Naive B cell (primary cell): ENCODE data around the gene ATOH1. TPM values are rescaled to one million over a fixed set of nuclear protein-coding genes. Genes with fewer than 3 reads are reported as not detected.

Experiments
- ATAC-seq, 2 donors: fragments of 150-1000 bp; cut with Tn5 transposase; 2 replicates each; pipeline ENCODE4 v1.10.0; 2021; ENCODE audit warnings: low read depth in 2 of 2, mild to moderate bottlenecking in 2 of 2, moderate library complexity in 2 of 2
- DNase-seq: peaks from one replicate; pipeline ENCODE4 v3.0.0; 2022
- H3K27ac Mint-ChIP-seq, 6 donors: one replicate each; pipeline ENCODE4 v1.8.0; 2020 to 2022; ENCODE audit warnings: mild to moderate bottlenecking in 6 of 6, mixed read lengths in 6 of 6, moderate library complexity in 5 of 6, inconsistent platforms in 2 of 6
- H3K27me3 Mint-ChIP-seq, 3 donors: one replicate each; pipeline ENCODE4 v1.8.0; 2021 to 2022; ENCODE audit warnings: mixed read lengths in 3 of 3, mild to moderate bottlenecking in 1 of 3
- H3K36me3 Mint-ChIP-seq, 2 donors: one replicate each; pipeline ENCODE4 v1.8.0; 2020 to 2022; ENCODE audit warnings: mixed read lengths in 2 of 2, inconsistent platforms in 1 of 2, mild to moderate bottlenecking in 1 of 2
- H3K4me1 Mint-ChIP-seq, 3 donors: one replicate each; pipeline ENCODE4 v1.8.0; 2020 to 2022; ENCODE audit warnings: mixed read lengths in 3 of 3, inconsistent platforms in 1 of 3, mild to moderate bottlenecking in 1 of 3, moderate library complexity in 1 of 3
- H3K4me3 Mint-ChIP-seq, 8 donors: one replicate each; pipeline ENCODE4 v1.8.0; 2020 to 2022; ENCODE audit warnings: mild to moderate bottlenecking in 8 of 8, mixed read lengths in 8 of 8, moderate library complexity in 8 of 8, inconsistent platforms in 2 of 8
- H3K9me3 Mint-ChIP-seq, 7 donors: one replicate each; pipeline ENCODE4 v1.8.0; 2020 to 2022; ENCODE audit warnings: mixed read lengths in 7 of 7, mild to moderate bottlenecking in 5 of 7, inconsistent platforms in 2 of 7, moderate library complexity in 1 of 7
- polyA plus RNA-seq, 6 donors: library from polyadenylated mRNA; unstranded; fragments of 300-500 nt; fragmentation: Illumina TruSeq; gene quantifications; one replicate each; pipeline ENCODE4 v1.2.3, GENCODE V29; 2021; ENCODE audit warnings: low read depth in 6 of 6

Gene ATOH1
- polyA plus RNA-seq, 6 donors from 2014 or later, result not detected

DNA sequence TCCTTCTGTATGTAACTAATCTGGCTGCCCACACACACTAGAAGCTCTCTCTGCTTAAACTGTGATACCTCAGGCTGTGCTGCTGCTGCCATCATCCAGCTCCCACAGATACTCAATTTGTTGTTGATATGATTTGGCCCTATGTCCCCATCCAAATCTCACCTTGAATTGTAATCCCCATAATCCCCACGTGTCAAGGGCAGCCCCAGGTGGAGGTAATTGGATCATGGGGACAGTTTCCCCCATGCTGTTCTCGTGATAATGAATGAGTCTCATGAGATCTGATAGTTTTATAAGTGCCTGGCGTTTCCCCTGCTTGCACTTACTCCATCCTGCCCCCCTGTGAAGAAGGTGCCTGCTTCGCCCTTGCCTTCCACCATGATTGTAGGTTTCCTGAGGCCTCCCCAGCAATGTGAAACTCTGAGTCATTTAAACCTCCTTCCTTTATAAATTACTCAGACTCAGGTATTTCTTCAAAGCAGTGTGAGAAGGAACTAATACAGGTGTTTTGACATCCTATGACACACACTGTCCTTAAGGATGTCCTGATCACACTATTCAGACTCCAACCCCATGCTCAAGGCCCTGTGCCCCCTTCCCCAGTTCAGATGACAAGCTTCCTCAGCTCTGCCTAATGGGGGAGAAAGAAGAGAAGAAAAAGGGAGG lies 2.9 kb upstream of the ATOH1 start:
- Mint-ChIP-seq H3K4me3 (no peak overlapping the region), H3K9me3 (peaks cover 0 to 17% (median 4%) of the 10 kb centered on the region in 7 donors), H3K27ac (no peak overlapping the region), H3K4me1 (peaks cover 5 to 17% (median 9%) of the 10 kb centered on the region in 3 donors), H3K27me3 (peaks cover 46 to 53% (median 48%) of the 10 kb centered on the region in 3 donors), H3K36me3 (peaks cover 5 to 14% of the 10 kb centered on the region in 2 donors)
- DNase-seq (no peak), ATAC-seq (no peak)

DNA sequence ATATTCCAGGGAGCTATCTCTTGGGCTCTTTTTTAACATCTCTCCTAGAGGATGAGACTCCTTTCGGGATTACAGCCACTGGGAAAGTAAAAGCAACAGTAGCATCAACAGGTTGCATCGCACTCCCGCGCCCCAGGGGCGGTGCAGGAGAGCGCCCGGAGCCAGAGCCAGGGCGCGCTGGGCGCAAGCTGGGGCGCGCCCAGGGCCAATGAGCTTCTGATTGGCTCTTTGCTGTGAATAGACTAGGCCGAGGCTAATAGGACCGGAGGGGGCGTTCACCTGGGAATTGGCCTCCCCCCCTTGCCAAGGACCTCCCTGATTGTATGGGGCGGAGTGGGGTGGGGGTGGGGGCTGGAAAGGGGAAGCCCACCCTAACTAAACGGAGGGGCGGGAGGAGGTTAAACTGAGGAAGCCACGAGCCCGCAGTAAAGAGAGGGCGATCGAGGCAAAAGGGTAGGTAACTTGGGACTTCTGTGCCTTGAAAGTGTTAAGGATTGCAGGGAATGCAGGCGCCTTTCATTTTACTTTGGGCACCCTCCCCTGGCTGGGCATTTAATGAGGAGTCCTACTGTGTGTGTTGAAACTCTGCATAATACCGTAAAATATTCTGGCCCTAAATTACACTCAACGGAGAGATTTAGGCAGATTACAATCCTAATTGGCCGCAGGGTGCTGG lies 1.1 kb upstream of the ATOH1 start:
- no peak for DNase-seq
- peaks cover 59 to 66% (median 61%) of the 10 kb centered on the region in 3 donors for H3K27me3 Mint-ChIP-seq
- ATAC-seq, result no peak
- H3K27ac Mint-ChIP-seq, result no peak overlapping the region
- peaks cover 5 to 17% (median 9%) of the 10 kb centered on the region in 3 donors for H3K4me1 Mint-ChIP-seq
- peak overlapping the region in 4 of 8 donors; percentile 46 to 80 (median 61) for H3K4me3 Mint-ChIP-seq
- peaks cover 5 to 14% of the 10 kb centered on the region in 2 donors for H3K36me3 Mint-ChIP-seq
- peaks cover 0 to 19% (median 6%) of the 10 kb centered on the region in 7 donors for H3K9me3 Mint-ChIP-seq

DNA sequence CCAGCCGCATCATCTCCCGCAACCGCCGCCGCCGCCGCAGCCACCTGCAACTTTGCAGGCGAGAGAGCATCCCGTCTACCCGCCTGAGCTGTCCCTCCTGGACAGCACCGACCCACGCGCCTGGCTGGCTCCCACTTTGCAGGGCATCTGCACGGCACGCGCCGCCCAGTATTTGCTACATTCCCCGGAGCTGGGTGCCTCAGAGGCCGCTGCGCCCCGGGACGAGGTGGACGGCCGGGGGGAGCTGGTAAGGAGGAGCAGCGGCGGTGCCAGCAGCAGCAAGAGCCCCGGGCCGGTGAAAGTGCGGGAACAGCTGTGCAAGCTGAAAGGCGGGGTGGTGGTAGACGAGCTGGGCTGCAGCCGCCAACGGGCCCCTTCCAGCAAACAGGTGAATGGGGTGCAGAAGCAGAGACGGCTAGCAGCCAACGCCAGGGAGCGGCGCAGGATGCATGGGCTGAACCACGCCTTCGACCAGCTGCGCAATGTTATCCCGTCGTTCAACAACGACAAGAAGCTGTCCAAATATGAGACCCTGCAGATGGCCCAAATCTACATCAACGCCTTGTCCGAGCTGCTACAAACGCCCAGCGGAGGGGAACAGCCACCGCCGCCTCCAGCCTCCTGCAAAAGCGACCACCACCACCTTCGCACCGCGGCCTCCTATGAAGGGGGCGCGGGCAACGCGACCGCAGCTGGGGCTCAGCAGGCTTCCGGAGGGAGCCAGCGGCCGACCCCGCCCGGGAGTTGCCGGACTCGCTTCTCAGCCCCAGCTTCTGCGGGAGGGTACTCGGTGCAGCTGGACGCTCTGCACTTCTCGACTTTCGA lies 654 bp downstream of the ATOH1 start:
- Mint-ChIP-seq H3K4me3 (peak overlapping the region in 4 of 8 donors; percentile 46 to 73 (median 58)), H3K4me1 (peaks cover 5 to 18% (median 9%) of the 10 kb centered on the region in 3 donors), H3K36me3 (peaks cover 5 to 17% of the 10 kb centered on the region in 2 donors), H3K27ac (no peak overlapping the region), H3K9me3 (peaks cover 0 to 19% (median 6%) of the 10 kb centered on the region in 7 donors), H3K27me3 (peaks cover 74 to 77% (median 74%) of the 10 kb centered on the region in 3 donors)
- no peak for ATAC-seq
- DNase-seq, result no peak

DNA sequence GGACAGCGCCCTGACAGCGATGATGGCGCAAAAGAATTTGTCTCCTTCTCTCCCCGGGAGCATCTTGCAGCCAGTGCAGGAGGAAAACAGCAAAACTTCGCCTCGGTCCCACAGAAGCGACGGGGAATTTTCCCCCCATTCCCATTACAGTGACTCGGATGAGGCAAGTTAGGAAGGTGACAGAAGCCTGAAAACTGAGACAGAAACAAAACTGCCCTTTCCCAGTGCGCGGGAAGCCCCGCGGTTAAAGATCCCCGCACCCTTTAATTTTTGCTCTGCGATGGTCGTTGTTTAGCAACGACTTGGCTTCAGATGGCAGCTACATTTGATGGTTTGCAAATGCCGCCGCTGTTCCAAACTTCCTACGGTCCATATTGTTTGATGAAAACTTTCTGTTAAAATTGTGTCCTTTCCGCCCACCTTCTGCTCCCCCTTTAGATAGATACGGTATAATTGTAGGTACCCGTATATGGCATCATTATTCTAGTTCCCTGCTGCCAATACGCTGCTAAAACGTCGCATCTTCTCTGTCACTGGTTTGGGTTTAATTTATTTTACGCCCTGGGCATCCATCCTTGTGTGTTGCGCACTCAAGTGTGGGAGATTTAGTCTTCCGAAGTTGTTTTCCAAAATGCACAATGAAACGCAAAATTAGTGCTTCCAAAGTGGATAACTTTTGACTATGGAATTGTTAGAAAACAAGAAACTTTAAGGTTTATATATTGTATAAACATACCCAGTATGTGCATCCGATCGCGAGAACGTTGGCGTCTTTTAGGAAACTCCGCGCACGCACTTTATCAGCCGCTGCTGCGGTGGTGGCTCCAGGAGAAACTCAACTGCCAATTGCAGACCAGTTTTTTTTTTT lies 1.5 kb downstream of the ATOH1 start:
- Mint-ChIP-seq H3K27ac (no peak overlapping the region), H3K36me3 (peaks cover 5 to 20% of the 10 kb centered on the region in 2 donors), H3K9me3 (peaks cover 0 to 19% (median 6%) of the 10 kb centered on the region in 7 donors), H3K4me1 (peaks cover 5 to 21% (median 9%) of the 10 kb centered on the region in 3 donors), H3K27me3 (peaks cover 68 to 79% (median 78%) of the 10 kb centered on the region in 3 donors), H3K4me3 (peak overlapping the region in 3 of 8 donors; percentile 42 to 68 (median 64))
- DNase-seq, result no peak
- ATAC-seq, result no peak

DNA sequence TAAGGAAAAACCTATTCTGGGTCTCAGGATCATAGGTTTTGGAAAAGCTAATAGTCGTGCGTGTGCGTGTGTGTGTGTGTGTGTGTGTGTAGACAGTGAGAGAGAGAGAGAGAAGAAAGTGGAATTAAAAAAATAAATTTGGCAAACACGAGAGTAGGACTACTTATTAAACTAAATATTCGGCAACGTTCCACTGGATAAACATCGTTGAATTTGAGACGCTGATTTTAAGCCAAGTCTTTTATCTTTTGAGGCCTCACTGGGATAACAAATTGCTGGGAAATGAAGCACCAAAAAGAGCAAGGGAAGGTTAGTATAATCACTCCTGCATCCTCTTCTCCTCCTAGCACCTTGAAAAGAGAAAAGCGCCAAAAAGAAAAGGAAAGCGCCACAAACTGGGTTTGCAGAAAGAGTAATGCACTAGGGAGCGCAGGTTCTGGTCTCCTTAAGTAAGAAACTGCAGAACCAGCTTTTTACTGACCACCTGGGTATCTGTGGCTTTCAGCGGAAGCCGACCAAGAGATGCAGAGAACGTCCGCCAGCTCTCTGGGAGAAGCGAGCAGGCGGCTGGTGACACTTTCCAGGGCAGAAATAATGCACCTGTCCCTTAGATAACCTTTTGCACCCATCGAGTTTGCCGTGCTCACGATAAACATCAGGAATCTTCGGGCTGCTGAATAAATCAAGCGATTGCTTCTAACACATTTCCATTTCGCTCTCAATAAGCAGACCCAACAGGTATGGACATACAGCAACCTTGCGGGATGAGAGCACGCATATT lies 3.4 kb downstream of the ATOH1 start:
- no peak overlapping the region for H3K4me3 Mint-ChIP-seq
- H3K27ac Mint-ChIP-seq, result peak overlapping the region in 1 of 6 donors; percentile 16
- peaks cover 5 to 21% (median 9%) of the 10 kb centered on the region in 3 donors for H3K4me1 Mint-ChIP-seq
- H3K27me3 Mint-ChIP-seq, result peaks cover 59 to 79% (median 77%) of the 10 kb centered on the region in 3 donors
- ATAC-seq, result no peak
- no peak for DNase-seq
- peaks cover 5 to 12% of the 10 kb centered on the region in 2 donors for H3K36me3 Mint-ChIP-seq
- H3K9me3 Mint-ChIP-seq, result peaks cover 0 to 19% (median 7%) of the 10 kb centered on the region in 7 donors

DNA sequence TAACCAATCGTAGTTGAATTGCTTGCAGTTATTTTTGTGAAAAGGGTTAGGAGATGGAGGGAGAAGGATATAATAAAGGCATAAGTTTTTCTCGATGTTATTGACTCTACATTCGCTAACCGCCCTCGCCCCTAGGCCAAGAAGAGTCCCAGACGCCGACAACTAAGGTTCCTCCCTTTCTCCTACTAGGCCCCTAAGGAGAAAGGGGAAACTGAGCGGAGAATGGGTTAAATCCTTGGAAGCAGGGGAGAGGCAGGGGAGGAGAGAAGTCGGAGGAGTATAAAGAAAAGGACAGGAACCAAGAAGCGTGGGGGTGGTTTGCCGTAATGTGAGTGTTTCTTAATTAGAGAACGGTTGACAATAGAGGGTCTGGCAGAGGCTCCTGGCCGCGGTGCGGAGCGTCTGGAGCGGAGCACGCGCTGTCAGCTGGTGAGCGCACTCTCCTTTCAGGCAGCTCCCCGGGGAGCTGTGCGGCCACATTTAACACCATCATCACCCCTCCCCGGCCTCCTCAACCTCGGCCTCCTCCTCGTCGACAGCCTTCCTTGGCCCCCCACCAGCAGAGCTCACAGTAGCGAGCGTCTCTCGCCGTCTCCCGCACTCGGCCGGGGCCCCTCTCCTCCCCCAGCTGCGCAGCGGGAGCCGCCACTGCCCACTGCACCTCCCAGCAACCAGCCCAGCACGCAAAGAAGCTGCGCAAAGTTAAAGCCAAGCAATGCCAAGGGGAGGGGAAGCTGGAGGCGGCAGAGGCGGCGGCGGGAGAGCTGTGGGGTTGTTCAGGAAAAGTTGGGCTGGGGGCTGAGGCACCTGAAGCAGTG lies 5.9 kb downstream of the ATOH1 start:
- Mint-ChIP-seq H3K36me3 (peaks cover 0 to 5% of the 10 kb centered on the region in 2 donors), H3K4me3 (peak overlapping the region in 1 of 8 donors; percentile 23), H3K27ac (no peak overlapping the region), H3K9me3 (peaks cover 0 to 13% (median 8%) of the 10 kb centered on the region in 7 donors), H3K4me1 (peaks cover 0 to 9% (median 4%) of the 10 kb centered on the region in 3 donors), H3K27me3 (peaks cover 57 to 63% (median 58%) of the 10 kb centered on the region in 3 donors)
- ATAC-seq, result no peak
- DNase-seq, result no peak

DNA sequence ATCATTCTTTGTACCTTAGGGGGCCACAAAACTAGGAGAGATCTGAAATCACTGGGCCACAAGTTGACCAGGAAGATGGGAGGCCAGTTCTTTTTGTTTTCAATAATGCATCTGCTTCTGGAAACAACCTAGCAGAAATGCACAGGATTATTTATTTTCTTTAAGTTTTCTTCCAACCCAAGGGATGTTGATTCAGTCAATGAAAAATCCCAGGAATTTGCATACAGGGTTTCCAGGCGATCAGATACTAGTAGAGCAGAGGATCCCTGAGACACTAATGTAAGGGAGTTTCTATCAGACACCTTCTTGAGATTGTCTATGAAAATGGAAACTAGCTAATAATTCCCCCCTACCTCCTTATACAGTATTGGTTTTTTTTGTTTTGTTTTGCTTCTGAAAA lies 7.4 kb downstream of the ATOH1 start:
- Mint-ChIP-seq H3K27ac (no peak overlapping the region), H3K27me3 (peaks cover 52 to 58% (median 52%) of the 10 kb centered on the region in 3 donors), H3K9me3 (peaks cover 2 to 12% (median 5%) of the 10 kb centered on the region in 7 donors), H3K4me3 (no peak overlapping the region), H3K36me3 (peaks cover 0 to 5% of the 10 kb centered on the region in 2 donors), H3K4me1 (peaks cover 0 to 3% (median 0%) of the 10 kb centered on the region in 3 donors)
- no peak for ATAC-seq
- no peak for DNase-seq

DNA sequence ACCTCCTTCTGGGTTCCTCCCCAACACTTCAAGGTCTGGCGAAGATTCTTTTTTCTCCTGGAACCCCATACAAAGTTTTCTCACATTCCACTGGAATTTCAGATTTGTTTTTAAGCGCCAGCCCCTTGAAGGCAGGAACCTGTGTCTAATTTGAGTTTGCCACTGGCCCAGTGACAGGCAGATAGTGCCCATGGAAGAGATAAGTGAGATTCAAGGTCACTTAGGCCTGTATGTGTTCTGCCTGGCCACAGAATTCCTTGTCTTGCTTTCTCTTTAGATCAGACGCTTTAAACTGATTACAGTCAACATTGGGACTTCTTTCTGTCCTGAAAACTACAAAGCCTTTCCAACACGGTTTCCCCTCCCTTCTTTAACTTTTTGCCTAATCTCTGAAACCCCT lies 11.2 kb downstream of the ATOH1 start:
- Mint-ChIP-seq H3K4me3 (no peak overlapping the region), H3K27ac (no peak overlapping the region), H3K9me3 (peaks cover 0 to 12% (median 3%) of the 10 kb centered on the region in 7 donors), H3K4me1 (no peaks in the 10 kb centered on the region), H3K27me3 (peaks cover 24 to 29% (median 26%) of the 10 kb centered on the region in 3 donors), H3K36me3 (no peaks in the 10 kb centered on the region)
- no peak for ATAC-seq
- no peak for DNase-seq

DNA sequence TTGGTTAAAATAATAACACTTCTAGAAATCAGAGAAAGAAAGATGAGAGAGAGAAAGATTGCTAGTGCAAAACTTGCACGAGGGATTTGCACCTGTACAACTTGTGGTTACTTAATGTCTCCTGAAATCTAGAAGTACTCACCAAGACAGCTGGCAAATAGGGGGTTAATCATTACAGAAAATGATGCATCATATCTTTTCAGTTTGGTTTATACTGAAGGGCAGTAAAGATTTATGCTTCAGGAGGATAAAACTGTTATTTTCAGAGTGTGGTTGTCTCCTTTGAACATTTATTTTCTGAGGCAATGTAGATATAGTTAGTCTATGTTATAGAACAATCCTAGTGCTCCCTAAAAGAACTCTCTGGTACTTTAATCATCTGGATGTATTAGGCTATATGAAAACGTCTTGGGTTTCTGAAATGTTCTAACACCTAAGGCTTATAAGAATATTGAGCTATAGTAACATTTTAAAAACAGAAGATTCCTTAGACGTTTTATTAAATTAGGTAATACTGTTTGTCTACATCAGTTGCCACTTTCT lies 13.3 kb downstream of the ATOH1 start:
- ATAC-seq (no peak), DNase-seq (no peak)
- no peak overlapping the region for H3K27ac Mint-ChIP-seq
- H3K36me3 Mint-ChIP-seq, result no peaks in the 10 kb centered on the region
- H3K4me1 Mint-ChIP-seq, result no peaks in the 10 kb centered on the region
- no peak overlapping the region for H3K4me3 Mint-ChIP-seq
- H3K9me3 Mint-ChIP-seq, result peaks cover 0 to 14% (median 0%) of the 10 kb centered on the region in 7 donors
- peaks cover 7 to 18% (median 10%) of the 10 kb centered on the region in 3 donors for H3K27me3 Mint-ChIP-seq

DNA sequence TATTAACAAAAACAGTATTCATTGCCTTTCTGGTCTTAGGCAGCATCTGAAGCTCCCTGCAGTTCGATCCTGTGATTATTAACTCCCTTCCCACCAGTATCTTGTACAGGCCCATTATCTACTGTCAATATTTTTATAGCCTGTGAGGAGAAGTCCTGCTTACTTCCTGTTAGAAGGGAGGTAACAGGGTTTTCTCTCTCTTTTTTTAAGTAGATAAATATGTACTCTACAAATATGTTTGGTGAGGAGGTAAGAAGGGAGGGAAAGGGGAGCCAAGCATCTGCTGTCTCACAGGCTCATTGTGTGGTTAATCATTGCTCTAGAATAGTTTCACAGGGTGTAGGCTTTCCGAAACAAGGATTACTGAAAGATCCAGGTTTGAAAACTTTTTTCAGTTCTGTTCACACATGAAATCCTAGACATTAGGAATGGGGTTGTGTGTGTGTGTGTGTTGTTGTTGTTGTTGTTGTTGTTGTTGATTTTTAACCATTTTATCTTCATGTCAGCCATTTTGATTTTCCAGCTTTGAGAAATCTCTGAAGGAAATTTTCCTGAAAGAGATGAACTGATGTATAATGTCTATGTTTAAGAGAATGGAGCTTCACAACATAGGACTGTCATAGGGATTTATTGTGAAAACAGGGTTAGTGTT lies 14.2 kb downstream of the ATOH1 start:
- Mint-ChIP-seq H3K9me3 (peaks cover 0 to 14% (median 0%) of the 10 kb centered on the region in 7 donors), H3K4me3 (no peak overlapping the region), H3K36me3 (no peaks in the 10 kb centered on the region), H3K27ac (no peak overlapping the region), H3K27me3 (peaks cover 10 to 13% (median 10%) of the 10 kb centered on the region in 3 donors), H3K4me1 (no peaks in the 10 kb centered on the region)
- ATAC-seq, result no peak
- no peak for DNase-seq

DNA sequence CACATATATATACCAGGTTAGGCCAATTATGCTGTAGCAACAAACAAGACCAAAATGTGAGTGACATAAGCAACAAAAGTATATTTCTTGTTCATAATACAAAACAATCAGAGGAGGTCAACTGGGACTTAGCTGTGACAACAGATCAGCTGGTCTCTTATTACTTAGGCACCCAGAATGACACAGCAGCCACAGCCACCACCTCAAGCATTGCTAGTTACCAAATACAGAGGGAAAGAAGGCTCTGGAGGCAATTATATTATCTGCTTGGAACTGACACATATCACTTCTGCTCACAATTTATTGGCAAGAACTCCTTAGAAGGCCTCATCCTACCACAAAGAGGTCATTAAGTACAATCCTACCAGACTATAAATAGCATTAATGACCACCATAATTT lies 15.2 kb downstream of the ATOH1 start:
- no peak for ATAC-seq
- no peak overlapping the region for H3K27ac Mint-ChIP-seq
- H3K27me3 Mint-ChIP-seq, result peaks cover 9 to 15% (median 10%) of the 10 kb centered on the region in 3 donors
- DNase-seq, result no peak
- peaks cover 0 to 14% (median 0%) of the 10 kb centered on the region in 7 donors for H3K9me3 Mint-ChIP-seq
- no peak overlapping the region for H3K4me3 Mint-ChIP-seq
- no peaks in the 10 kb centered on the region for H3K4me1 Mint-ChIP-seq
- no peaks in the 10 kb centered on the region for H3K36me3 Mint-ChIP-seq
